Measurements from ENCODE around the gene CD2AP. TPM values are rescaled to one million over a fixed set of nuclear protein-coding genes. Genes with fewer than 3 reads are reported as not detected.
A peak's percentile ranks its signal among the peaks of the same experiment; 100 is the strongest.

Gene CD2AP
- total RNA-seq, 4 donors from 2014 or later: 49.8 to 140 (median 93.3) TPM

GRCh38 chr6:47529734-47530133, 52.1 kb downstream of the CD2AP start:
- no peak for TF ChIP-seq EP300 (IDR thresholded peaks at IDR 0.05; ENCODE audit: low read depth)
- TF ChIP-seq, protein P1, sequence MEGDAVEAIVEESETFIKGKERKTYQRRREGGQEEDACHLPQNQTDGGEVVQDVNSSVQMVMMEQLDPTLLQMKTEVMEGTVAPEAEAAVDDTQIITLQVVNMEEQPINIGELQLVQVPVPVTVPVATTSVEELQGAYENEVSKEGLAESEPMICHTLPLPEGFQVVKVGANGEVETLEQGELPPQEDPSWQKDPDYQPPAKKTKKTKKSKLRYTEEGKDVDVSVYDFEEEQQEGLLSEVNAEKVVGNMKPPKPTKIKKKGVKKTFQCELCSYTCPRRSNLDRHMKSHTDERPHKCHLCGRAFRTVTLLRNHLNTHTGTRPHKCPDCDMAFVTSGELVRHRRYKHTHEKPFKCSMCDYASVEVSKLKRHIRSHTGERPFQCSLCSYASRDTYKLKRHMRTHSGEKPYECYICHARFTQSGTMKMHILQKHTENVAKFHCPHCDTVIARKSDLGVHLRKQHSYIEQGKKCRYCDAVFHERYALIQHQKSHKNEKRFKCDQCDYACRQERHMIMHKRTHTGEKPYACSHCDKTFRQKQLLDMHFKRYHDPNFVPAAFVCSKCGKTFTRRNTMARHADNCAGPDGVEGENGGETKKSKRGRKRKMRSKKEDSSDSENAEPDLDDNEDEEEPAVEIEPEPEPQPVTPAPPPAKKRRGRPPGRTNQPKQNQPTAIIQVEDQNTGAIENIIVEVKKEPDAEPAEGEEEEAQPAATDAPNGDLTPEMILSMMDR (IDR thresholded peaks at IDR 0.05): no peak
- TF ChIP-seq POLR2A (IDR thresholded peaks at IDR 0.05): no peak
- TF ChIP-seq POLR2AphosphoS5 (IDR thresholded peaks at IDR 0.05): no peak
- intact Hi-C loops (cut with DNase I; ENCODE audit: low total_unique reads): no loop called here
- WGBS, 2 donors (ENCODE audit: low coverage in 1 of 2): 90 to 94% methylated on average over 5 of the region's 5 CpGs

DNA sequence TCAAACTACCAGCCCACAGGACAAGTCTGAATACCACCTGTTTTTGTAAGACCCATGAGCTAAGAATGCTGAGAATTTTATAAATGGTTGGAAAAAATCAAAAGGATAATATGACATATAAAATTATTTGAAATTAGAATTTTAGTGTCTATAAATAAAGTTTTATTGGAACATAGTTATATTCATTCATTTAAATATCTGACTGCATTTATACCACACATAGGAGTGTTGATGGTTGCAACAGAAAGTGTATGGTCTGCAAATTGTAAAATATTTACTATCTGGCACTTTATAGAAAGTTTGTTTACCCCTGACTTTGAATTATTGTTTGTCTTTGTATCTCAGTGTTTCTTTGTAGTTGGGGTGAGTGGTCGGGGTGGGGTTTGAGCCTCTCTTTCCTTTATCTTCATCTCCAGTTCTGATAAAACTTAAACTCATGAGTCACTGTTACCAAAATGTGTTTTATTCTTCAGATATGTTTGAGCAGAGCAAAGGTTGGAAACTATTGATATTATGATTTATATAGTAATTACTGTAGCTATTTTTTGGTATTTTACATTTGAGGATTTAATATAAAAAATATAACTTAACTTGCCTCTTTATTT, 55.5 kb downstream of the CD2AP start:
- H3K36me3 ChIP-seq: peaks cover 0 to 19% (median 5%) of the 10 kb centered on the region in 4 donors
- TF ChIP-seq EP300 (IDR thresholded peaks at IDR 0.05; ENCODE audit: low read depth): no peak
- TF ChIP-seq POLR2AphosphoS5 (IDR thresholded peaks at IDR 0.05): no peak
- TF ChIP-seq, protein P1 (IDR thresholded peaks at IDR 0.05): no peak
- TF ChIP-seq POLR2A (IDR thresholded peaks at IDR 0.05): no peak
- peaks cover 0 to 35% (median 14%) of the 10 kb centered on the region in 4 donors for H3K4me1 ChIP-seq
- H3K9me3 ChIP-seq: no peaks in the 10 kb centered on the region
- H3K27me3 ChIP-seq: no peaks in the 10 kb centered on the region
- in situ Hi-C loops (cut with MboI; ENCODE audit: low pct_ligation_motif_present in 1 of 4, low pct_unique_long_range_greater_than_20kb in 1 of 4, low sequenced_read_pairs in 3 of 4): no loop called here
- DNase-seq: no peak
- H3K4me3 ChIP-seq: no peak overlapping the region
- WGBS, 2 donors (ENCODE audit: low coverage in 1 of 2): 50 to 55% methylated on average over 1 of the region's 1 CpG
- no peak overlapping the region for H3K27ac ChIP-seq
- intact Hi-C loops (cut with DNase I; ENCODE audit: low total_unique reads): no loop called here

More at GRCh38 chr6:47529734-47530133, 52.1 kb downstream of the CD2AP start:
- no peaks in the 10 kb centered on the region for H3K27me3 ChIP-seq
- no peak for DNase-seq
- in situ Hi-C loops (cut with MboI; ENCODE audit: low pct_ligation_motif_present in 1 of 4, low pct_unique_long_range_greater_than_20kb in 1 of 4, low sequenced_read_pairs in 3 of 4): no loop called here
- no peak overlapping the region for H3K27ac ChIP-seq
- H3K36me3 ChIP-seq: peaks cover 0 to 14% (median 5%) of the 10 kb centered on the region in 4 donors
- H3K4me1 ChIP-seq: peaks cover 0 to 45% (median 16%) of the 10 kb centered on the region in 4 donors
- no peaks in the 10 kb centered on the region for H3K9me3 ChIP-seq
- H3K4me3 ChIP-seq: no peak overlapping the region

DNA sequence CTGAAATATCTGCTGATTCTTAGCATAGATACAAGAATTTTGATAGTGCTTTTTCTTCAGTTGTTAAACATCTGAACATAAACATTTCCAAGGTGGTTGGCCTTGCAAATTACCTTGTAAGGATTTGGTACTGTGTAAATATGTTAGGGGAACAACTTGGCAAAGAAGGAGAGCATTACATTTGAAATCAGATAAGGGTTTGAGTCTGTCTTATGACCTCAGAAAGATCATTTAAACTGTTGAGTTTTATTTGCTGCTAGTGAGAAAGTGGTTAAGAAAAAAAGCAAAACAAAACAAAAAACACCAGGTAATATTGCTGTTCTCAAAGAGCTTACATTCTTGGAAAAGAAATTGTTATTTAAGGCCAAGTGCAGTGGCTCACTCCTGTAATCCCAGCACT, 56.5 kb downstream of the CD2AP start:
- intact Hi-C loops (cut with DNase I; ENCODE audit: low total_unique reads): no loop called here
- peaks cover 0 to 35% (median 14%) of the 10 kb centered on the region in 4 donors for H3K4me1 ChIP-seq

DNA sequence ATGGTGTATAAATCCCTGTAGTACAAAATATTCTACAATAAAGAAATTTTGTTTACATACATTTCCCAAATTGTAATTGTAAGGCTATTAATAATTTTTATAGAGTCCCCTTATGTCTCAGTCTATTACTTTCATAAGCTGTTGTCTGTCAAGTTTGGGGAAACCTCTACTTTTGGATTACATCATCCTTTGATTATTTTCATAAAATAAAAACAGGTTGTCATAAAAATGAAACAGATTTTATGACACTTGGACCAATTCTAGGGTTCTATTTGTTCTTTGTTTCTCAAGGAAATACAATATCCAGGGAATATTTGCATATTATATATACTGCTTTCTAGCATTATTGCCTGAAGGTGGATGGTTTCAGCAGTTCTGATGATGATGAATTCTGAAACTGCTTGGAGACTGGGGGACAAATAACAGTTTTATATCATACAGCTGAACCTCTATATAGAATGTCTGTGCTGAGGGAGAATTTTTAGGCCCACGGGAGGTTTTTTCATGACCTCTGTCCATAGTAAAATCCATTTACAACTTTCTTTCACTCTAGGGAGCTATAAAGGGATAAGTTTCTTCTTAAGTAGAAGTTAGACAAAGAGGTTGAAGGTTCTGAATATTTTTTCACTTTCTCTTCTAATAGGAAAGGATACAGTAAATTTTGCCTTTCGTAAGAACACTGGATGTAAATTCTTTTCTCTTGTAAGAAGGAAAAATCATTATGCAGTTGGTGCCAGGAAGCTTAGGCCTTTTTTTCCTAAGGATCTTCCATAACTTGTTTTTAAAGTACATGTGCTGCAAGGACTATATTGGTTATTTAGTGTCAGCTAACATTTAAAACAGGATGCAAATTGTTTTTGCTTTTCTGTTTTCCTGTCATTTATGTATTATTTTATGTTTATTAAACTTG, 58.0 kb downstream of the CD2AP start:
- H3K4me3 ChIP-seq: no peak overlapping the region
- WGBS, 2 donors (ENCODE audit: low coverage in 1 of 2): 40 to 47% methylated on average over 2 of the region's 2 CpGs
- no peak for DNase-seq
- H3K36me3 ChIP-seq: peaks cover 0 to 24% (median 5%) of the 10 kb centered on the region in 4 donors
- no peaks in the 10 kb centered on the region for H3K9me3 ChIP-seq
- intact Hi-C loops (cut with DNase I; ENCODE audit: low total_unique reads) (no loop called here), in situ Hi-C loops (cut with MboI; ENCODE audit: low pct_ligation_motif_present in 1 of 4, low pct_unique_long_range_greater_than_20kb in 1 of 4, low sequenced_read_pairs in 3 of 4) (no loop called here)
- no peaks in the 10 kb centered on the region for H3K27me3 ChIP-seq
- peak overlapping the region; percentile 31 to 50 (median 36) for H3K27ac ChIP-seq
- TF ChIP-seq EP300 (IDR thresholded peaks at IDR 0.05; ENCODE audit: low read depth): no peak
- no peak for TF ChIP-seq POLR2AphosphoS5 (IDR thresholded peaks at IDR 0.05)
- no peak for TF ChIP-seq POLR2A (IDR thresholded peaks at IDR 0.05)
- TF ChIP-seq, protein P1 (IDR thresholded peaks at IDR 0.05): no peak
- H3K4me1 ChIP-seq: peaks cover 0 to 29% (median 14%) of the 10 kb centered on the region in 4 donors

More for the DNA sequence above, 56.5 kb downstream of the CD2AP start:
- H3K36me3 ChIP-seq: peaks cover 0 to 24% (median 5%) of the 10 kb centered on the region in 4 donors
- no peak overlapping the region for H3K4me3 ChIP-seq
- TF ChIP-seq POLR2AphosphoS5 (IDR thresholded peaks at IDR 0.05): no peak
- no peak for TF ChIP-seq EP300 (IDR thresholded peaks at IDR 0.05; ENCODE audit: low read depth)
- TF ChIP-seq, protein P1 (IDR thresholded peaks at IDR 0.05): no peak
- no peak for TF ChIP-seq POLR2A (IDR thresholded peaks at IDR 0.05)
- no peaks in the 10 kb centered on the region for H3K9me3 ChIP-seq
- no peak overlapping the region for H3K27ac ChIP-seq
- H3K27me3 ChIP-seq: no peaks in the 10 kb centered on the region
- in situ Hi-C loops (cut with MboI; ENCODE audit: low pct_ligation_motif_present in 1 of 4, low pct_unique_long_range_greater_than_20kb in 1 of 4, low sequenced_read_pairs in 3 of 4): no loop called here
- DNase-seq: no peak

Data from transverse colon (tissue), 4 donors.